CD4-positive, CD25-positive, alpha-beta regulatory T cell (primary cell): ENCODE results near the gene PSMF1. TPM values are rescaled to one million over a fixed set of nuclear protein-coding genes. Genes with fewer than 3 reads are reported as not detected.

ENCODE experiments used
- ATAC-seq, 2 donors: fragments of 150-1000 bp; cut with Tn5 transposase; one replicate each; pipeline ENCODE4 v1.10.0; 2021; ENCODE audit warnings: low read depth in 2 of 2, moderate number of reproducible peaks in 2 of 2, moderate library complexity in 1 of 2
- DNase-seq, 3 donors: peaks; one replicate each; pipeline versions ENCODE4 v3.0.0 to v3.0.0-alpha.2; 2012 to 2022; ENCODE audit warnings: mixed read lengths in 1 of 3
- H3K27ac ChIP-seq: one replicate; pipeline ENCODE4 v1.7.0; 2013; ENCODE audit warnings: mild to moderate bottlenecking, low read length; ENCODE audit not compliant: insufficient read depth, poor library complexity, severe bottlenecking
- H3K27me3 ChIP-seq: one replicate; pipeline ENCODE4 v1.7.0; 2013; ENCODE audit warnings: low read length; ENCODE audit not compliant: control insufficient read depth, insufficient read depth
- H3K36me3 ChIP-seq: one replicate; pipeline ENCODE4 v1.7.0; 2013; ENCODE audit warnings: mild to moderate bottlenecking, low read length, moderate library complexity; ENCODE audit not compliant: control insufficient read depth, insufficient read depth
- H3K4me1 ChIP-seq: 2 replicates; pipeline ENCODE4 v1.7.0; 2013; ENCODE audit warnings: mild to moderate bottlenecking, low read length; ENCODE audit not compliant: insufficient read depth, control insufficient read depth, poor library complexity, severe bottlenecking
- H3K4me3 ChIP-seq: one replicate; pipeline ENCODE4 v1.7.0; 2013; ENCODE audit warnings: low read depth, mild to moderate bottlenecking, low read length, moderate library complexity
- H3K9me3 ChIP-seq, 2 experiments: 1 replicate in 1 of 2; 2 replicates in 1 of 2; pipeline ENCODE4 v1.7.0; 2013; ENCODE audit warnings: low read length in 2 of 2, mild to moderate bottlenecking in 1 of 2, moderate library complexity in 1 of 2; ENCODE audit not compliant: control insufficient read depth in 2 of 2
- H3K27ac Mint-ChIP-seq, 3 donors: one replicate each; pipeline ENCODE4 v1.8.0; 2020 to 2022; ENCODE audit warnings: mild to moderate bottlenecking in 3 of 3, mixed read lengths in 3 of 3, moderate library complexity in 2 of 3
- H3K27me3 Mint-ChIP-seq: one replicate; pipeline ENCODE4 v1.8.0; 2022; ENCODE audit warnings: mild to moderate bottlenecking, mixed read lengths
- H3K36me3 Mint-ChIP-seq: one replicate; pipeline ENCODE4 v1.8.0; 2020; ENCODE audit warnings: mixed read lengths
- H3K4me1 Mint-ChIP-seq, 4 donors: one replicate each; pipeline ENCODE4 v1.8.0; 2020 to 2022; ENCODE audit warnings: mixed read lengths in 4 of 4, mild to moderate bottlenecking in 1 of 4
- H3K4me3 Mint-ChIP-seq, 4 donors: one replicate each; pipeline ENCODE4 v1.8.0; 2020 to 2022; ENCODE audit warnings: mild to moderate bottlenecking in 4 of 4, mixed read lengths in 4 of 4, moderate library complexity in 3 of 4
- H3K9me3 Mint-ChIP-seq, 7 donors: one replicate each; pipeline ENCODE4 v1.8.0; 2020 to 2022; ENCODE audit warnings: mixed read lengths in 7 of 7, mild to moderate bottlenecking in 3 of 7, moderate library complexity in 2 of 7
- polyA plus RNA-seq, 4 donors: library from polyadenylated mRNA; unstranded; fragments of 300-500 nt; fragmentation: Illumina TruSeq; gene quantifications; one replicate each; pipeline ENCODE4 v1.2.3, GENCODE V29; 2021
- total RNA-seq: library from RNA; stranded (reverse); gene quantifications from one replicate; pipeline ENCODE4 v1.2.3, GENCODE V29; 2022

PSMF1 gene
- total and polyA plus RNA-seq, 5 donors from 2014 or later, result 114 to 202 (median 159) TPM

- H3K27ac Mint-ChIP-seq, result no peak overlapping the region
- Histone ChIP-seq H3K4me3 (no peak overlapping the region), H3K9me3 (no peaks in the 10 kb centered on the region), H3K27me3 (peaks cover 5% of the 10 kb centered on the region), H3K36me3 (no peaks in the 10 kb centered on the region), H3K27ac (no peak overlapping the region), H3K4me1 (no peaks in the 10 kb centered on the region)
- ATAC-seq (no peak), DNase-seq (no peak)
- peaks cover 11% of the 10 kb centered on the region for H3K27me3 Mint-ChIP-seq
- H3K9me3 Mint-ChIP-seq, result peaks cover 0 to 1% (median 0%) of the 10 kb centered on the region in 7 donors
- no peak overlapping the region for H3K4me3 Mint-ChIP-seq
- H3K36me3 Mint-ChIP-seq, result no peaks in the 10 kb centered on the region
- peaks cover 0 to 4% (median under 1%) of the 10 kb centered on the region in 4 donors for H3K4me1 Mint-ChIP-seq
Measured at GRCh38 chr20:1190847-1191246, 72.4 kb downstream of the PSMF1 start.

- Histone ChIP-seq H3K9me3 (no peaks in the 10 kb centered on the region), H3K4me3 (no peak overlapping the region), H3K4me1 (no peaks in the 10 kb centered on the region), H3K36me3 (no peaks in the 10 kb centered on the region), H3K27ac (no peak overlapping the region), H3K27me3 (peaks cover 3% of the 10 kb centered on the region)
- Mint-ChIP-seq H3K27me3 (peaks cover 6% of the 10 kb centered on the region), H3K27ac (no peak overlapping the region), H3K36me3 (no peaks in the 10 kb centered on the region), H3K4me3 (no peak overlapping the region), H3K4me1 (no peaks in the 10 kb centered on the region), H3K9me3 (peaks cover 0 to 1% (median 0%) of the 10 kb centered on the region in 7 donors)
- DNase-seq, result no peak
- ATAC-seq, result no peak
Measured at GRCh38 chr20:1191299-1191698, 72.9 kb downstream of the PSMF1 start.

DNA sequence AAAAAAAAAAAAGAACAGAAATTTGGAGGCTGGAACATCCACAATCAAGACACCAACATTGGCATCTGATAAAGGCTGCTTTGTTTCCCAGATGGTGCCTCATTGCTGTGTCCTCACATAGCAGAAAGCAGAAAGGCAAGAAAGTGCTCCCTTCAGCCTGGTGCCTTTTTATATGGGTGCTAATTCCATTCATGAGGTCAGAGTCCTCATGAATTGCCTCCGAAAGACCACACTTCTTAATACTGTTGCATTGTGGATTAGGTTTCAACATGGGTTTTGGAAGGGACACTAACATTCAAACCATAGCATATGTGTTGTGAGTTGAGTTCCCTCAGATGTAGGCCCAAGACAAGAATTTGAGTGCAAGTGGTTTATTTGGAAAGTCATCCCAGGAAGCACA lies 76.8 kb downstream of the PSMF1 start:
- H3K27me3 Mint-ChIP-seq, result no peaks in the 10 kb centered on the region
- H3K9me3 Mint-ChIP-seq, result peaks cover 0 to 1% (median 0%) of the 10 kb centered on the region in 7 donors
- peaks cover 0 to 6% (median 4%) of the 10 kb centered on the region in 4 donors for H3K4me1 Mint-ChIP-seq
- H3K4me3 Mint-ChIP-seq, result no peak overlapping the region
- DNase-seq (no peak), ATAC-seq (no peak)
- no peaks in the 10 kb centered on the region for H3K4me1 ChIP-seq
- peaks cover 2% of the 10 kb centered on the region for H3K27me3 ChIP-seq
- no peaks in the 10 kb centered on the region for H3K36me3 ChIP-seq
- no peaks in the 10 kb centered on the region for H3K9me3 ChIP-seq
- no peak overlapping the region for H3K27ac Mint-ChIP-seq
- H3K4me3 ChIP-seq, result no peak overlapping the region
- no peaks in the 10 kb centered on the region for H3K36me3 Mint-ChIP-seq
- no peak overlapping the region for H3K27ac ChIP-seq

DNA sequence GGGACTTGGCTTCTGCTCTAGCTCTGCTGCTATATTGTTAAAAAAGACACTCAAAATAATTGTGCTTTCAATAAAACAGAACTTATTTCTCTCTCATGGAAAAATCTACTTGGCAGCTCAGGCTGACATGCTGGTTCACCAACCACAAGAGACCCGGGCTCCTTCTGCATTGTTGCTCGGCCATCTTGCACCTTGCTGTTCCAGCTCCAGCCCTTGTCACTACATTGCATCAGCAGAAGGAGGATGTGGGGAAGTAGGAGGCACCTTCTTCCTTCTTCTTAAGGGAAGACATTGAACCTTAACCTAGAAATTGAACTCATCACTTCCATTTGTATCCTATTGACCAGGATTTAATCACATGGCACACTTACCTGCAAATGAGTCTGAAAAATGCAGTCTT lies 78.2 kb downstream of the PSMF1 start:
- ATAC-seq, result no peak

GRCh38 chr20:1197801-1198200 lies 79.4 kb downstream of the PSMF1 start:
- no peaks in the 10 kb centered on the region for H3K36me3 ChIP-seq
- peaks cover 0 to 1% (median 0%) of the 10 kb centered on the region in 7 donors for H3K9me3 Mint-ChIP-seq
- no peak for DNase-seq
- H3K27me3 Mint-ChIP-seq, result no peaks in the 10 kb centered on the region
- H3K4me1 Mint-ChIP-seq, result peaks cover 0 to 6% (median 4%) of the 10 kb centered on the region in 4 donors
- no peak overlapping the region for H3K27ac Mint-ChIP-seq
- H3K9me3 ChIP-seq, result no peaks in the 10 kb centered on the region
- H3K4me1 ChIP-seq, result no peaks in the 10 kb centered on the region
- no peak overlapping the region for H3K4me3 ChIP-seq
- H3K27ac ChIP-seq, result no peak overlapping the region
- H3K4me3 Mint-ChIP-seq, result no peak overlapping the region
- no peaks in the 10 kb centered on the region for H3K36me3 Mint-ChIP-seq
- ATAC-seq, result no peak
- no peaks in the 10 kb centered on the region for H3K27me3 ChIP-seq

More for the DNA sequence above, 78.2 kb downstream of the PSMF1 start:
- Mint-ChIP-seq H3K27ac (no peak overlapping the region), H3K4me3 (no peak overlapping the region), H3K9me3 (peaks cover 0 to 1% (median 0%) of the 10 kb centered on the region in 7 donors), H3K4me1 (peaks cover 0 to 6% (median 4%) of the 10 kb centered on the region in 4 donors), H3K27me3 (no peaks in the 10 kb centered on the region), H3K36me3 (no peaks in the 10 kb centered on the region)
- Histone ChIP-seq H3K4me1 (no peaks in the 10 kb centered on the region), H3K9me3 (no peaks in the 10 kb centered on the region), H3K36me3 (no peaks in the 10 kb centered on the region), H3K27me3 (no peaks in the 10 kb centered on the region), H3K4me3 (no peak overlapping the region), H3K27ac (no peak overlapping the region)
- DNase-seq, result no peak

DNA sequence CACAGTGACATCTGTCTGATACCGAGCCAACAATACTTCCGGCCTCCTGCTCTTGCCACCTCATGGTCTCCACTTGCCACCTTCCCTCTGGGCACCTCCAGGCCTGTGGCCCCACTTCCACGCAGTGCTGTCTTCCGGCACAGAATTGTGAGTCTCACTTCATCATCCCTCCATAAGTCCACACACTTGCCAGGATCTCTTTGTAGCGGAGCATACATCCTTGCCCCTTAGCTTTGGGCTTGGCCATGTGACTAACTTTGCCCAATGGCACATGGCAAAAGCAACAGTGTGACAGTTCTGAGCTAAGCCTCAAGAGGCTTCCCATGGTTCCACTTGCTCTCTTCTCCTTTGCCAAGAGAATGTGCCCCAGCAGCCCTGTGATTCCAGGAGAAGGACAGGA lies 80.3 kb downstream of the PSMF1 start:
- no peaks in the 10 kb centered on the region for H3K4me1 ChIP-seq
- H3K9me3 Mint-ChIP-seq, result peaks cover 0 to 1% (median 0%) of the 10 kb centered on the region in 7 donors
- H3K4me1 Mint-ChIP-seq, result peaks cover 0 to 6% (median 4%) of the 10 kb centered on the region in 4 donors
- H3K27ac ChIP-seq, result no peak overlapping the region
- no peak for ATAC-seq
- no peaks in the 10 kb centered on the region for H3K27me3 ChIP-seq
- DNase-seq, result no peak
- H3K27ac Mint-ChIP-seq, result peak overlapping the region in 1 of 3 donors; percentile 42
- peaks cover 6% of the 10 kb centered on the region for H3K27me3 Mint-ChIP-seq
- H3K4me3 ChIP-seq, result no peak overlapping the region
- no peaks in the 10 kb centered on the region for H3K36me3 ChIP-seq
- no peaks in the 10 kb centered on the region for H3K9me3 ChIP-seq
- H3K36me3 Mint-ChIP-seq, result no peaks in the 10 kb centered on the region
- no peak overlapping the region for H3K4me3 Mint-ChIP-seq

GRCh38 chr20:1199212-1199873 lies 80.9 kb downstream of the PSMF1 start:
- Histone ChIP-seq H3K27ac (no peak overlapping the region), H3K4me1 (no peaks in the 10 kb centered on the region), H3K9me3 (no peaks in the 10 kb centered on the region), H3K27me3 (no peaks in the 10 kb centered on the region), H3K36me3 (no peaks in the 10 kb centered on the region), H3K4me3 (no peak overlapping the region)
- Mint-ChIP-seq H3K27me3 (peaks cover 10% of the 10 kb centered on the region), H3K4me3 (no peak overlapping the region), H3K36me3 (no peaks in the 10 kb centered on the region), H3K9me3 (peaks cover 0 to 2% (median 0%) of the 10 kb centered on the region in 7 donors), H3K27ac (no peak overlapping the region), H3K4me1 (peaks cover 0 to 6% (median 4%) of the 10 kb centered on the region in 4 donors)
- DNase-seq (no peak), ATAC-seq (no peak)

- no peak overlapping the region for H3K4me3 Mint-ChIP-seq
- H3K4me3 ChIP-seq, result no peak overlapping the region
- no peaks in the 10 kb centered on the region for H3K36me3 Mint-ChIP-seq
- no peaks in the 10 kb centered on the region for H3K9me3 ChIP-seq
- no peaks in the 10 kb centered on the region for H3K36me3 ChIP-seq
- H3K27ac Mint-ChIP-seq, result peak overlapping the region in 1 of 3 donors; percentile 89
- no peak for DNase-seq
- peaks cover 0 to 6% (median 4%) of the 10 kb centered on the region in 4 donors for H3K4me1 Mint-ChIP-seq
- H3K27ac ChIP-seq, result no peak overlapping the region
- no peaks in the 10 kb centered on the region for H3K27me3 ChIP-seq
- peak in 1 of 2 donors; percentile 53 for ATAC-seq
- peaks cover 14% of the 10 kb centered on the region for H3K27me3 Mint-ChIP-seq
- H3K9me3 Mint-ChIP-seq, result peaks cover 0 to 2% (median 0%) of the 10 kb centered on the region in 7 donors
- H3K4me1 ChIP-seq, result no peaks in the 10 kb centered on the region
Measured at GRCh38 chr20:1199964-1200363, 81.6 kb downstream of the PSMF1 start.
